K562 (cell line): Measurements from ENCODE around the gene CPHXL2. TPM values are rescaled to one million over a fixed set of nuclear protein-coding genes. Genes with fewer than 3 reads are reported as not detected.

ENCODE experiments used
- CBFA2T2 ChIP-seq: fragments of 450-650 bp; conservative IDR thresholded peaks from 2 replicates; pipeline ENCODE4 v1.6.1; 2017; ENCODE audit warnings: mild to moderate bottlenecking
- PHF8 ChIP-seq: fragments of 200-600 bp; sonication (generic); IDR thresholded peaks from 2 replicates; pipeline ENCODE4 v1.6.1; 2012; ENCODE audit warnings: mixed run types, mild to moderate bottlenecking, inconsistent platforms, low read length, moderate library complexity, borderline replicate concordance
- RB1 ChIP-seq: fragments of 450-650 bp; IDR thresholded peaks from 2 replicates; pipeline ENCODE4 v1.6.1; 2017; ENCODE audit warnings: low read depth, mild to moderate bottlenecking
- RBM22 ChIP-seq: fragments of 200-400 bp; formaldehyde crosslinking; IDR thresholded peaks from 2 replicates; pipeline ENCODE4 v1.6.1; 2018; ENCODE audit warnings: low read length, low read depth; ENCODE audit not compliant: poor library complexity, severe bottlenecking
- RBM39 ChIP-seq: fragments of 200-400 bp; formaldehyde crosslinking; optimal IDR thresholded peaks from 2 replicates; pipeline ENCODE3; 2018; ENCODE audit warnings: low read depth, low read length
- SAP30 ChIP-seq: fragments of 200-600 bp; sonication (generic); IDR thresholded peaks from 2 replicates; pipeline ENCODE4 v1.6.1; 2012; ENCODE audit warnings: borderline replicate concordance, low read depth, mild to moderate bottlenecking, moderate library complexity, low read length, control low read depth, inconsistent platforms; ENCODE audit not compliant: insufficient read depth, poor library complexity, severe bottlenecking
- WHSC1 ChIP-seq: IDR thresholded peaks from one replicate; pipeline ENCODE4 v1.6.1; 2012; ENCODE audit warnings: low read length, control low read depth, inconsistent platforms
- polyA plus RNA-seq, 8 experiments: library from polyadenylated mRNA; depleted of rRNA in 4 of 8; stranded (reverse) in 5 of 8; unstranded in 3 of 8; fragments of >200 nt; fragmentation: Nextera tagmentation in 2 of 8; fragmentation: Illumina TruSeq in 1 of 8; extraction: Ambion mirVana in 2 of 8; extraction: Trizol in 1 of 8; gene quantifications; 2 replicates each; pipeline versions ENCODE4 v1.2.1 to v1.2.3, GENCODE V29; 2011 to 2014; ENCODE audit warnings: inconsistent platforms in 1 of 8, missing spikeins in 1 of 8
- total RNA-seq, 7 experiments: library from RNA; depleted of rRNA in 6 of 7; stranded (reverse); fragments of >200 nt in 6 of 7; fragmentation: Illumina TruSeq in 2 of 7; extraction: Trizol in 2 of 7; gene quantifications; 2 replicates each; pipeline versions ENCODE4 v1.2.1 to v1.2.3, GENCODE V29; 2011 to 2021; ENCODE audit warnings: low replicate concordance in 1 of 7
- TF ChIP-seq, protein P1 (sequence below), 2 experiments: IDR thresholded peaks; 2 replicates each; pipeline ENCODE4 v1.6.1; 2012; ENCODE audit warnings: improper control_type of control experiment in 2 of 2, low read depth in 2 of 2, low read length in 2 of 2, borderline replicate concordance in 1 of 2

Gene CPHXL2
- total and polyA plus RNA-seq, 9 of the 15 experiments (the other 6 are each of a cell fraction or from before 2014, with no cell fraction given) = not detected

DNA sequence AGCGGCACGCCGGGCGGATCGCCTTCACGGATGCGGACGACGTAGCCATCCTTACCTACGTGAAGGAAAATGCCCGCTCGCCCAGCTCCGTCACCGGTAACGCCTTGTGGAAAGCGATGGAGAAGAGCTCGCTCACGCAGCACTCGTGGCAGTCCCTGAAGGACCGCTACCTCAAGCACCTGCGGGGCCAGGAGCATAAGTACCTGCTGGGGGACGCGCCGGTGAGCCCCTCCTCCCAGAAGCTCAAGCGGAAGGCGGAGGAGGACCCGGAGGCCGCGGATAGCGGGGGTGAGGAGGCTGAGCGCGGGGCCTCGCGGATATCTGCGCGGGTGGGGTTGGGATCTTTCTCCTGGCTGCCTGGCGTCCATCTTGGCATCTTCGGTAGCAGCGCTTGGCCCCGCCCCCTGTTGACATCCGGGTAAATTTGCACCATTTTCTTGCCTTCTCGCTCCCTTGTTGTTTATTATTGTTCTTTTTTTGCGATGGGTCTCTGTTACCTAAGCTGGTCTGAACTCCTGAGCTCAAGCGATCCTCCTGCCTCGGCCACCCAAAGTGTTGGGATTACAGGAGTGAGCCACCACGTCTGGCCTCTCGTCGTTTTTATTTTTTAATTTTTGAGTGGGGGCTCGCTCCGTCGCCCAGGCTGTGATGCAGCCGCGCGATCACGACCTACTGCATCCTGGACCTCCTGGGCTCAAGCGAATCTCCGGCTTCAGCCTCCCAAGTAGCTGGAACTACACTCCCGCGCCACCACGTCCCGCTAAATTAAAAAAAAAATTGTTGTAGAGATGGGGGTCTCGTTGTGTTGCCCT is 28.3 kb downstream of the CPHXL2 start (continued):
- TF ChIP-seq, protein P1, sequence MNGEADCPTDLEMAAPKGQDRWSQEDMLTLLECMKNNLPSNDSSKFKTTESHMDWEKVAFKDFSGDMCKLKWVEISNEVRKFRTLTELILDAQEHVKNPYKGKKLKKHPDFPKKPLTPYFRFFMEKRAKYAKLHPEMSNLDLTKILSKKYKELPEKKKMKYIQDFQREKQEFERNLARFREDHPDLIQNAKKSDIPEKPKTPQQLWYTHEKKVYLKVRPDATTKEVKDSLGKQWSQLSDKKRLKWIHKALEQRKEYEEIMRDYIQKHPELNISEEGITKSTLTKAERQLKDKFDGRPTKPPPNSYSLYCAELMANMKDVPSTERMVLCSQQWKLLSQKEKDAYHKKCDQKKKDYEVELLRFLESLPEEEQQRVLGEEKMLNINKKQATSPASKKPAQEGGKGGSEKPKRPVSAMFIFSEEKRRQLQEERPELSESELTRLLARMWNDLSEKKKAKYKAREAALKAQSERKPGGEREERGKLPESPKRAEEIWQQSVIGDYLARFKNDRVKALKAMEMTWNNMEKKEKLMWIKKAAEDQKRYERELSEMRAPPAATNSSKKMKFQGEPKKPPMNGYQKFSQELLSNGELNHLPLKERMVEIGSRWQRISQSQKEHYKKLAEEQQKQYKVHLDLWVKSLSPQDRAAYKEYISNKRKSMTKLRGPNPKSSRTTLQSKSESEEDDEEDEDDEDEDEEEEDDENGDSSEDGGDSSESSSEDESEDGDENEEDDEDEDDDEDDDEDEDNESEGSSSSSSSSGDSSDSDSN (IDR thresholded peaks at IDR 0.05; ENCODE audit: borderline replicate concordance in 1 of 2, low read depth in 2 of 2, low read length in 2 of 2) = peak in 1 of 2 experiments; percentile 15; a peak in 1 of 4 replicates
- 0 out of 2 replicates have a peak, but pooled peaks have one; percentile 18 for TF ChIP-seq RB1
- no peak for TF ChIP-seq RBM39
- no peak for TF ChIP-seq CBFA2T2
- no peak for TF ChIP-seq WHSC1
- no peak for TF ChIP-seq RBM22
- peak; percentile 45 for TF ChIP-seq SAP30
- TF ChIP-seq PHF8 = peak; percentile 23; the same call in 1 of the 2 replicates
